Dendritic cell treated with granulocyte-macrophage colony-stimulating factor and Interleukin-4, amounts not matched to agents 40 ng/mL and 50 ng/mL, for 4 days (primary cell): ENCODE measurements around the gene TSC2.

ENCODE experiments used
- H3K27ac Mint-ChIP-seq: one replicate; pipeline ENCODE4 v1.8.0; 2022; ENCODE audit warnings: mild to moderate bottlenecking, mixed read lengths
- H3K27me3 Mint-ChIP-seq: one replicate; pipeline ENCODE4 v1.8.0; 2022; ENCODE audit warnings: mild to moderate bottlenecking, mixed read lengths
- H3K36me3 Mint-ChIP-seq: one replicate; pipeline ENCODE4 v1.8.0; 2022; ENCODE audit warnings: low read depth, mixed read lengths
- H3K4me1 Mint-ChIP-seq: one replicate; pipeline ENCODE4 v1.8.0; 2022; ENCODE audit warnings: low read depth, mixed read lengths
- H3K4me3 Mint-ChIP-seq: one replicate; pipeline ENCODE4 v1.8.0; 2022; ENCODE audit warnings: mild to moderate bottlenecking, moderate library complexity, mixed read lengths
- H3K9me3 Mint-ChIP-seq: one replicate; pipeline ENCODE4 v1.8.0; 2022; ENCODE audit warnings: mixed read lengths
- intact Hi-C: fragments of 100-400 bp; cut with micrococcal nuclease; formaldehyde crosslinking; loops from one replicate; pipeline ENCODE4 v1.15.0; 2022

The TSC2 gene

GRCh38 chr16:2054543-2055245, 6.9 kb downstream of the TSC2 start:
- H3K4me3 Mint-ChIP-seq: no peak overlapping the region
- no peaks in the 10 kb centered on the region for H3K27me3 Mint-ChIP-seq
- H3K36me3 Mint-ChIP-seq: peaks cover 95% of the 10 kb centered on the region

GRCh38 chr16:2056077-2056476, 8.3 kb downstream of the TSC2 start:
- H3K27ac Mint-ChIP-seq: no peak overlapping the region
- H3K4me3 Mint-ChIP-seq: no peak overlapping the region
- intact Hi-C loops: no loop called here
- no peaks in the 10 kb centered on the region for H3K4me1 Mint-ChIP-seq
- H3K27me3 Mint-ChIP-seq: no peaks in the 10 kb centered on the region
- H3K36me3 Mint-ChIP-seq: peaks cover 95% of the 10 kb centered on the region
- no peaks in the 10 kb centered on the region for H3K9me3 Mint-ChIP-seq

More at GRCh38 chr16:2054543-2055245, 6.9 kb downstream of the TSC2 start:
- intact Hi-C loops: no loop called here
- no peaks in the 10 kb centered on the region for H3K4me1 Mint-ChIP-seq
- no peak overlapping the region for H3K27ac Mint-ChIP-seq
- H3K9me3 Mint-ChIP-seq: no peaks in the 10 kb centered on the region

- Mint-ChIP-seq H3K4me3 (no peak overlapping the region), H3K27ac (no peak overlapping the region), H3K4me1 (no peaks in the 10 kb centered on the region), H3K9me3 (no peaks in the 10 kb centered on the region), H3K27me3 (no peaks in the 10 kb centered on the region), H3K36me3 (peaks cover 95% of the 10 kb centered on the region)
- intact Hi-C loops: no loop called here
Measured at GRCh38 chr16:2056681-2057407, 9.1 kb downstream of the TSC2 start.

- H3K27ac Mint-ChIP-seq: no peak overlapping the region
- no peaks in the 10 kb centered on the region for H3K4me1 Mint-ChIP-seq
- no peaks in the 10 kb centered on the region for H3K9me3 Mint-ChIP-seq
- H3K27me3 Mint-ChIP-seq: no peaks in the 10 kb centered on the region
- H3K36me3 Mint-ChIP-seq: peaks cover 95% of the 10 kb centered on the region
- intact Hi-C loops: no loop called here
- no peak overlapping the region for H3K4me3 Mint-ChIP-seq
Measured at GRCh38 chr16:2057438-2057837, 9.7 kb downstream of the TSC2 start.

GRCh38 chr16:2058420-2058819, 10.6 kb downstream of the TSC2 start:
- Mint-ChIP-seq H3K4me1 (no peaks in the 10 kb centered on the region), H3K4me3 (no peak overlapping the region), H3K36me3 (peaks cover 95% of the 10 kb centered on the region), H3K9me3 (no peaks in the 10 kb centered on the region), H3K27me3 (no peaks in the 10 kb centered on the region), H3K27ac (no peak overlapping the region)
- intact Hi-C loops: no loop called here

- Mint-ChIP-seq H3K36me3 (peaks cover 95% of the 10 kb centered on the region), H3K9me3 (no peaks in the 10 kb centered on the region), H3K27ac (no peak overlapping the region), H3K4me3 (no peak overlapping the region), H3K27me3 (no peaks in the 10 kb centered on the region), H3K4me1 (no peaks in the 10 kb centered on the region)
- intact Hi-C loops: no loop called here
Measured at GRCh38 chr16:2058872-2059271, 11.1 kb downstream of the TSC2 start.

GRCh38 chr16:2060346-2060745, 12.6 kb downstream of the TSC2 start:
- Mint-ChIP-seq H3K4me1 (no peaks in the 10 kb centered on the region), H3K36me3 (peaks cover 95% of the 10 kb centered on the region), H3K27ac (no peak overlapping the region), H3K27me3 (no peaks in the 10 kb centered on the region), H3K9me3 (no peaks in the 10 kb centered on the region), H3K4me3 (no peak overlapping the region)
- intact Hi-C loops: no loop called here

GRCh38 chr16:2061023-2061422, 13.2 kb downstream of the TSC2 start:
- Mint-ChIP-seq H3K27ac (no peak overlapping the region), H3K4me3 (no peak overlapping the region), H3K36me3 (peaks cover 95% of the 10 kb centered on the region)

GRCh38 chr16:2061526-2061925, 13.7 kb downstream of the TSC2 start:
- H3K36me3 Mint-ChIP-seq: peaks cover 95% of the 10 kb centered on the region
- intact Hi-C loops: no loop called here
- no peaks in the 10 kb centered on the region for H3K4me1 Mint-ChIP-seq
- H3K27me3 Mint-ChIP-seq: no peaks in the 10 kb centered on the region
- no peak overlapping the region for H3K4me3 Mint-ChIP-seq
- H3K9me3 Mint-ChIP-seq: no peaks in the 10 kb centered on the region
- H3K27ac Mint-ChIP-seq: no peak overlapping the region

More at GRCh38 chr16:2061023-2061422, 13.2 kb downstream of the TSC2 start:
- Mint-ChIP-seq H3K4me1 (no peaks in the 10 kb centered on the region), H3K27me3 (no peaks in the 10 kb centered on the region), H3K9me3 (no peaks in the 10 kb centered on the region)
- intact Hi-C loops: no loop called here

- Mint-ChIP-seq H3K27me3 (no peaks in the 10 kb centered on the region), H3K36me3 (peaks cover 95% of the 10 kb centered on the region), H3K4me3 (no peak overlapping the region), H3K9me3 (no peaks in the 10 kb centered on the region), H3K4me1 (no peaks in the 10 kb centered on the region), H3K27ac (no peak overlapping the region)
- intact Hi-C loops: no loop called here
Measured at GRCh38 chr16:2062801-2063200, 15.0 kb downstream of the TSC2 start.

GRCh38 chr16:2063861-2064260, 16.1 kb downstream of the TSC2 start:
- Mint-ChIP-seq H3K27me3 (no peaks in the 10 kb centered on the region), H3K36me3 (peaks cover 95% of the 10 kb centered on the region), H3K4me1 (no peaks in the 10 kb centered on the region), H3K4me3 (no peak overlapping the region), H3K9me3 (no peaks in the 10 kb centered on the region), H3K27ac (no peak overlapping the region)
- intact Hi-C loops: no loop called here

GRCh38 chr16:2064368-2064945, 16.7 kb downstream of the TSC2 start:
- no peak overlapping the region for H3K27ac Mint-ChIP-seq

GRCh38 chr16:2066139-2066538, 18.4 kb downstream of the TSC2 start:
- intact Hi-C loops: no loop called here
- H3K9me3 Mint-ChIP-seq: no peaks in the 10 kb centered on the region
- H3K36me3 Mint-ChIP-seq: peaks cover 100% of the 10 kb centered on the region
- no peaks in the 10 kb centered on the region for H3K27me3 Mint-ChIP-seq
- no peak overlapping the region for H3K4me3 Mint-ChIP-seq
- H3K4me1 Mint-ChIP-seq: no peaks in the 10 kb centered on the region
- no peak overlapping the region for H3K27ac Mint-ChIP-seq

More at GRCh38 chr16:2064368-2064945, 16.7 kb downstream of the TSC2 start:
- Mint-ChIP-seq H3K9me3 (no peaks in the 10 kb centered on the region), H3K4me3 (no peak overlapping the region), H3K36me3 (peaks cover 100% of the 10 kb centered on the region), H3K4me1 (no peaks in the 10 kb centered on the region), H3K27me3 (no peaks in the 10 kb centered on the region)
- intact Hi-C loops: no loop called here
